ENCODE results near the gene KIAA0319L.

KIAA0319L gene

DNA sequence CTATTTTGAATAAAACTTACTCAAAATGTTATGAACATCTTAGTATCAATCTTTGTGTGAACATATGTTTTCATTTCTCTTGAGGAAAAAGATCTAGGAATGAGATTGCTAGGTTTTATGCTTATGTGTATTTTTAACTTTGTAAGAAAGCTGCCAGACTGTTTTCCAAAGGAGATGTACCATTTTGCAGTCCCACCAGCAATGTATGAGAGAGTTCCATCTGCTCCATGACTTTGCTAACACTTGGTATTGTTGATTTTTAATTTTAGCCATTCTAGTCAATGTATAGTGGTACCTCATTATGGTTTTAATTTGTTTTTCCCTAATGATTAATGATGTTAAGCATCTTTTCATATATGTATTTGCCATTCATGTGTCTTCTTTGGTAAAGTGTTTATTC lies 156.2 kb downstream of the KIAA0319L start:
- ChIA-PET POLR2A (no interaction called here), CTCF (interaction anchor here (1.4 kb wide), 1 partner anchor 50 kb away, joined by 3 read pairs; no protein-coding TSS in a partner anchor)
- DNase-seq (ENCODE audit: extremely low spot score): no peak
- TF ChIP-seq, protein P1, sequence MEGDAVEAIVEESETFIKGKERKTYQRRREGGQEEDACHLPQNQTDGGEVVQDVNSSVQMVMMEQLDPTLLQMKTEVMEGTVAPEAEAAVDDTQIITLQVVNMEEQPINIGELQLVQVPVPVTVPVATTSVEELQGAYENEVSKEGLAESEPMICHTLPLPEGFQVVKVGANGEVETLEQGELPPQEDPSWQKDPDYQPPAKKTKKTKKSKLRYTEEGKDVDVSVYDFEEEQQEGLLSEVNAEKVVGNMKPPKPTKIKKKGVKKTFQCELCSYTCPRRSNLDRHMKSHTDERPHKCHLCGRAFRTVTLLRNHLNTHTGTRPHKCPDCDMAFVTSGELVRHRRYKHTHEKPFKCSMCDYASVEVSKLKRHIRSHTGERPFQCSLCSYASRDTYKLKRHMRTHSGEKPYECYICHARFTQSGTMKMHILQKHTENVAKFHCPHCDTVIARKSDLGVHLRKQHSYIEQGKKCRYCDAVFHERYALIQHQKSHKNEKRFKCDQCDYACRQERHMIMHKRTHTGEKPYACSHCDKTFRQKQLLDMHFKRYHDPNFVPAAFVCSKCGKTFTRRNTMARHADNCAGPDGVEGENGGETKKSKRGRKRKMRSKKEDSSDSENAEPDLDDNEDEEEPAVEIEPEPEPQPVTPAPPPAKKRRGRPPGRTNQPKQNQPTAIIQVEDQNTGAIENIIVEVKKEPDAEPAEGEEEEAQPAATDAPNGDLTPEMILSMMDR (IDR thresholded peaks at IDR 0.05; ENCODE audit: control extremely low read depth, extremely low read depth, low read depth, missing control alignments): no peak

DNA sequence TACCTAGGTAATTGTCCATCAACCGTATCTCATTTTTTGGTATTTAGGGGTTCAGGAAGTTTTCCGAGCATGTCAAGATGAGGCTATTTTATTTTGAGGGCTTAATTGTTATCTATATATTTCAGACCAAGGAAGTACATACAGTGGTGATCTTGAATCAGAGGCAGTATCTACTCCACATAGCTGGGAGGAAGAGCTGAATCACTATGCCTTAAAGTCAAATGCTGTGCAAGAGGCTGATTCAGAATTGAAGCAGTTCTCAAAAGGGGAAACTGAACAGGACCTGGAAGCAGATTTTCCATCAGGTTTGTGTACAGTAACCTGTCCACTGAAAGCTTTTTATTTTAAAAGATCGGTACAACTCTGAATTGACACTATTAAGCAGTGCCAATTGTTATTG lies 158.5 kb downstream of the KIAA0319L start:
- ChIA-PET CTCF (interaction anchor here (0.9 kb wide), 1 partner anchor 53 kb away, joined by 3 read pairs; no protein-coding TSS in a partner anchor), POLR2A (no interaction called here)
- TF ChIP-seq, protein P1 (IDR thresholded peaks at IDR 0.05; ENCODE audit: control extremely low read depth, extremely low read depth, low read depth, missing control alignments): no peak
- no peak for DNase-seq (ENCODE audit: extremely low spot score)

DNA sequence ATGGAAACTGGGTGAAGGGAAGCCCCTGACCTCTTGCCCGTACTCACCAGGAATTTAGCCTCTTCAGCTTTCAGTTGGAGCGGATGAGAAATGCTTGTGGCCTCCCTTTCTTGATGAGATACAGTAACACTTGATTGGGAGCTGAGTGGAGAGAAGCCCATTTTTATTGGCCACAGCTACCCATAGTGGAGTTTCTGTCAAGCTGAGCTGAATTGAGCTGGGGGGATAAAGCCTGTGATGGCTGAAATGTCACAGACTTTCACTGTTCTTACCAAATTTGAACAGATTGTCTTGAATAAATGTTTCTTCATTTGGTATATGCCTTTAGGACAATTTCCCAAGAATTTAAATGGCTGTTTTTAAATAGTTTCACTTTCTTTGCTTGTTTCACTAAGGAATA lies 162.8 kb downstream of the KIAA0319L start:
- DNase-seq (ENCODE audit: extremely low spot score): no peak
- ChIA-PET CTCF (interaction anchor here (1.7 kb wide), 2 partner anchors 16 to 332 kb away, joined by 3 to 6 read pairs; no protein-coding TSS in a partner anchor), POLR2A (interaction anchor here (1.0 kb wide), 1 partner anchor 208 kb away, joined by 3 read pairs; no protein-coding TSS in a partner anchor)
- TF ChIP-seq, protein P1 (IDR thresholded peaks at IDR 0.05; ENCODE audit: control extremely low read depth, extremely low read depth, low read depth, missing control alignments): no peak

DNA sequence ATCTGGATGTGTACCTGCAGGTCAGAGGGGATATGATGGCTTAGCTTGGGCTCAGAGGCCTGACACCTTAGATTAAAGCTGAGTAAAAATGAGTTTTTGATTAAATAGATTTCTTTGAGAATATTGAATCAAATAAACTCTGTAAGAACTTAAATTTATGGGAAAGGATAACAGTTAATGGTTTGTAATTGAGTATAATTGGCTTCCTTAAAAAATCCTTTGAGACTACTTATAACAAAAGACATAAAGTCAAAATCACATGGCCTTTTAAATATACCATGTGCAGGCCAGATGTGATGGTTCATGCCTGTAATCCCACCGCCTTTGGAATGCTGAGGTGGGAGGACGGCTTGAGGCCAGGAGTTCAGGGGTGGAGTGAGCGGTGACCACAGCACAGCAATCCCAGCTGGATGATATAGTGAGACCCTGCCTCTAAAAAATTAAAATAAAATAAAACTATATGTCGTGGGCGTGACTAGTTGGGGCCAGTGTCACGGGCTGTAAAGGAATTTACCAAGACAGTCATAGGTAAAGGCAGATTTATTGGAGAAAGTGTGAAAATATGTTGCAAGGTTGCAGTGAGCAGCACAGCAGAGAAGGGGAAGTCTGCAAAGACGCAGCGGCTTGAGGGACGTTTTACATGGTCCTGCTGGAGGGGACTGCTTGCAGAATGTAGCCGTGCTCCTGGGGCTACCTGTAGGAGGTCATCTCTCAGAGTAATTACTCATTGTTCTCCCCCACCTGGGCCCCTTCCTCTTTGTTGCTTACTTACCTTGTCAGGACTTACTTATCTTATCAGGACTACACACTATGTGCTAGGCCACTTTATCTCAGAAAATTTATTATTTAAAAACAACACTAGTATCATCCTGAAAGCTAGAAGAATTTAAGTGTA lies 166.4 kb downstream of the KIAA0319L start:
- CTCF ChIA-PET: interaction anchor here (1.5 kb wide), 1 partner anchor 60 kb away, joined by 3 read pairs; no protein-coding TSS in a partner anchor
- POLR2A ChIA-PET: no interaction called here
- TF ChIP-seq, protein P1 (IDR thresholded peaks at IDR 0.05; ENCODE audit: control extremely low read depth, extremely low read depth, low read depth, missing control alignments): no peak
- DNase-seq (ENCODE audit: extremely low spot score): no peak

DNA sequence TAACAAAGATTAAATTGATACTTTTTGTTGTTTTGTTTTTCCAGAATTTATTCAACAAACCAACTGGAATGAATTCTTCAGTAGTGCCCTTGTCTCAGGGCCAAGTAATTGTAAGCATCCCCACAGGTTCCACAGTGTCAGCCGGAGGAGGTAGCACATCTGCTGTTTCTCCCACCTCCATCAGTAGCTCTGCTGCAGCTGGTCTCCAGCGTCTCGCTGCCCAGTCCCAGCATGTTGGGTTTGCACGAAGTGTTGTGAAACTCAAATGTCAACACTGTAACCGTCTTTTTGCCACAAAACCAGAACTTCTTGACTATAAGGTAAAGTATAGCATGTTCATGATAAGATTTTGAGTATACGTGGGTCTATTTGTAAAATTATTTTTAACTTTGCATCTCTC lies 170.2 kb downstream of the KIAA0319L start:
- ChIA-PET POLR2A (no interaction called here), CTCF (no interaction called here)
- TF ChIP-seq, protein P1 (IDR thresholded peaks at IDR 0.05; ENCODE audit: control extremely low read depth, extremely low read depth, low read depth, missing control alignments): no peak
- DNase-seq (ENCODE audit: extremely low spot score): no peak

DNA sequence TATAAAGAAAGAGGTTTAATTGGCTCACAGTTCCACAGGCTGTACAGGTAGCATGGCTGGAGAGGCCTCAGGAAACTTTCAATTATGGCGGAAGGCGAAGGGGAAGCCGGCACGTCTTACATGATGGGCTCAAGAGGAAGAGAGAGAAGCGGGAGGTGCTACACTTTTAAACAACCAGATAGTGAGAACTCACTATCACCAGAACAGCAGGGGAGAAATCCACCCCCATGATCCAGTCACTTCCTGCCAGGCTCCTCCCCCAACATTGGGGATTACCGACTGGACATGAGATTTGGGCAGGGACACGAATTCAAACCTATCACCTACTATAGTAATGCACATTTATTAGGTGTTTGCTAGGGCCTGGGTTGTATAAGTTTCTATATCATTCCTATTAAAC lies 170.9 kb downstream of the KIAA0319L start:
- ChIA-PET POLR2A (no interaction called here), CTCF (no interaction called here)
- DNase-seq (ENCODE audit: extremely low spot score): no peak

More for the DNA sequence above, 170.9 kb downstream of the KIAA0319L start:
- TF ChIP-seq, protein P1 (IDR thresholded peaks at IDR 0.05; ENCODE audit: control extremely low read depth, extremely low read depth, low read depth, missing control alignments): no peak

Data from GM10248 (cell line).